CD4-positive, CD25-positive, alpha-beta regulatory T cell (primary cell): ENCODE measurements around the gene SLC2A10. TPM values are rescaled to one million over a fixed set of nuclear protein-coding genes. Genes with fewer than 3 reads are reported as not detected.
A peak's percentile ranks its signal among the peaks of the same experiment; 100 is the strongest.

ENCODE experiments used
- ATAC-seq, 2 donors: fragments of 150-1000 bp; cut with Tn5 transposase; one replicate each; pipeline ENCODE4 v1.10.0; 2021; ENCODE audit warnings: low read depth in 2 of 2, moderate number of reproducible peaks in 2 of 2, moderate library complexity in 1 of 2
- DNase-seq, 3 donors: peaks; one replicate each; pipeline versions ENCODE4 v3.0.0 to v3.0.0-alpha.2; 2012 to 2022; ENCODE audit warnings: mixed read lengths in 1 of 3
- H3K27ac ChIP-seq: one replicate; pipeline ENCODE4 v1.7.0; 2013; ENCODE audit warnings: mild to moderate bottlenecking, low read length; ENCODE audit not compliant: insufficient read depth, poor library complexity, severe bottlenecking
- H3K27me3 ChIP-seq: one replicate; pipeline ENCODE4 v1.7.0; 2013; ENCODE audit warnings: low read length; ENCODE audit not compliant: control insufficient read depth, insufficient read depth
- H3K36me3 ChIP-seq: one replicate; pipeline ENCODE4 v1.7.0; 2013; ENCODE audit warnings: mild to moderate bottlenecking, low read length, moderate library complexity; ENCODE audit not compliant: control insufficient read depth, insufficient read depth
- H3K4me1 ChIP-seq: 2 replicates; pipeline ENCODE4 v1.7.0; 2013; ENCODE audit warnings: mild to moderate bottlenecking, low read length; ENCODE audit not compliant: insufficient read depth, control insufficient read depth, poor library complexity, severe bottlenecking
- H3K4me3 ChIP-seq: one replicate; pipeline ENCODE4 v1.7.0; 2013; ENCODE audit warnings: low read depth, mild to moderate bottlenecking, low read length, moderate library complexity
- H3K9me3 ChIP-seq, 2 experiments: 1 replicate in 1 of 2; 2 replicates in 1 of 2; pipeline ENCODE4 v1.7.0; 2013; ENCODE audit warnings: low read length in 2 of 2, mild to moderate bottlenecking in 1 of 2, moderate library complexity in 1 of 2; ENCODE audit not compliant: control insufficient read depth in 2 of 2
- H3K27ac Mint-ChIP-seq, 3 donors: one replicate each; pipeline ENCODE4 v1.8.0; 2020 to 2022; ENCODE audit warnings: mild to moderate bottlenecking in 3 of 3, mixed read lengths in 3 of 3, moderate library complexity in 2 of 3
- H3K27me3 Mint-ChIP-seq: one replicate; pipeline ENCODE4 v1.8.0; 2022; ENCODE audit warnings: mild to moderate bottlenecking, mixed read lengths
- H3K36me3 Mint-ChIP-seq: one replicate; pipeline ENCODE4 v1.8.0; 2020; ENCODE audit warnings: mixed read lengths
- H3K4me1 Mint-ChIP-seq, 4 donors: one replicate each; pipeline ENCODE4 v1.8.0; 2020 to 2022; ENCODE audit warnings: mixed read lengths in 4 of 4, mild to moderate bottlenecking in 1 of 4
- H3K4me3 Mint-ChIP-seq, 4 donors: one replicate each; pipeline ENCODE4 v1.8.0; 2020 to 2022; ENCODE audit warnings: mild to moderate bottlenecking in 4 of 4, mixed read lengths in 4 of 4, moderate library complexity in 3 of 4
- H3K9me3 Mint-ChIP-seq, 7 donors: one replicate each; pipeline ENCODE4 v1.8.0; 2020 to 2022; ENCODE audit warnings: mixed read lengths in 7 of 7, mild to moderate bottlenecking in 3 of 7, moderate library complexity in 2 of 7
- polyA plus RNA-seq, 4 donors: library from polyadenylated mRNA; unstranded; fragments of 300-500 nt; fragmentation: Illumina TruSeq; gene quantifications; one replicate each; pipeline ENCODE4 v1.2.3, GENCODE V29; 2021
- total RNA-seq: library from RNA; stranded (reverse); gene quantifications from one replicate; pipeline ENCODE4 v1.2.3, GENCODE V29; 2022

Gene SLC2A10
- total RNA-seq (not detected), polyA plus RNA-seq (not detected)

- no peak for ATAC-seq
- H3K27ac Mint-ChIP-seq: no peak within 1 kb of the TSS
- DNase-seq: no peak
- H3K4me1 ChIP-seq: peaks cover 7% of the 10 kb centered on the region
- H3K27me3 Mint-ChIP-seq: peaks cover 64% of the 10 kb centered on the region
- no peaks in the 10 kb centered on the region for H3K36me3 ChIP-seq
- H3K9me3 ChIP-seq: peaks cover 0 to 11% of the 10 kb centered on the region in 2 experiments
- peaks cover 0 to 6% (median 4%) of the 10 kb centered on the region in 7 donors for H3K9me3 Mint-ChIP-seq
- H3K27me3 ChIP-seq: peaks cover 22% of the 10 kb centered on the region
- H3K4me3 Mint-ChIP-seq: peak within 1 kb of the TSS in 3 of 4 donors; percentile 44 to 70 (median 70)
- no peaks in the 10 kb centered on the region for H3K36me3 Mint-ChIP-seq
- no peak within 1 kb of the TSS for H3K27ac ChIP-seq
- H3K4me3 ChIP-seq: no peak within 1 kb of the TSS
- H3K4me1 Mint-ChIP-seq: peaks cover 0 to 13% (median 7%) of the 10 kb centered on the region in 4 donors
Measured at GRCh38 chr20:46709459-46710152, at the start of gene SLC2A10. SLC2A10 (plus strand) TSS chr20:46709649; CDS start chr20:46709737, 88 bp downstream.

- peaks cover 9% of the 10 kb centered on the region for H3K27me3 Mint-ChIP-seq
- no peak overlapping the region for H3K4me3 ChIP-seq
- ATAC-seq: no peak
- no peaks in the 10 kb centered on the region for H3K4me1 Mint-ChIP-seq
- H3K36me3 Mint-ChIP-seq: peaks cover 3% of the 10 kb centered on the region
- no peak overlapping the region for H3K27ac Mint-ChIP-seq
- peaks cover 0 to 3% of the 10 kb centered on the region in 2 experiments for H3K9me3 ChIP-seq
- H3K27ac ChIP-seq: no peak overlapping the region
- peaks cover 2% of the 10 kb centered on the region for H3K27me3 ChIP-seq
- no peak for DNase-seq
- H3K4me1 ChIP-seq: no peaks in the 10 kb centered on the region
- no peak overlapping the region for H3K4me3 Mint-ChIP-seq
- H3K9me3 Mint-ChIP-seq: peaks cover 0 to 2% (median 0%) of the 10 kb centered on the region in 7 donors
- H3K36me3 ChIP-seq: no peaks in the 10 kb centered on the region
Measured at GRCh38 chr20:46660487-46660886, 49.0 kb upstream of the SLC2A10 start.

GRCh38 chr20:46661659-46662058, 47.8 kb upstream of the SLC2A10 start:
- Mint-ChIP-seq H3K4me3 (no peak overlapping the region), H3K9me3 (peaks cover 0 to 2% (median 0%) of the 10 kb centered on the region in 7 donors), H3K36me3 (peaks cover 3% of the 10 kb centered on the region), H3K4me1 (no peaks in the 10 kb centered on the region), H3K27ac (no peak overlapping the region), H3K27me3 (peaks cover 9% of the 10 kb centered on the region)
- Histone ChIP-seq H3K4me1 (no peaks in the 10 kb centered on the region), H3K4me3 (no peak overlapping the region), H3K9me3 (peaks cover 0 to 3% of the 10 kb centered on the region in 2 experiments), H3K27me3 (peaks cover 2% of the 10 kb centered on the region), H3K27ac (no peak overlapping the region), H3K36me3 (no peaks in the 10 kb centered on the region)
- ATAC-seq: no peak
- no peak for DNase-seq

GRCh38 chr20:46663531-46663930, 45.9 kb upstream of the SLC2A10 start:
- peaks cover 0 to 3% of the 10 kb centered on the region in 2 experiments for H3K9me3 ChIP-seq
- no peak overlapping the region for H3K4me3 Mint-ChIP-seq
- no peak for DNase-seq
- H3K9me3 Mint-ChIP-seq: peaks cover 0 to 2% (median 0%) of the 10 kb centered on the region in 7 donors
- peaks cover 9% of the 10 kb centered on the region for H3K36me3 Mint-ChIP-seq
- H3K4me1 Mint-ChIP-seq: no peaks in the 10 kb centered on the region
- no peak overlapping the region for H3K27ac ChIP-seq
- ATAC-seq: no peak
- H3K27me3 ChIP-seq: peaks cover 2% of the 10 kb centered on the region
- H3K4me1 ChIP-seq: no peaks in the 10 kb centered on the region
- peaks cover 9% of the 10 kb centered on the region for H3K27me3 Mint-ChIP-seq
- no peaks in the 10 kb centered on the region for H3K36me3 ChIP-seq
- H3K27ac Mint-ChIP-seq: no peak overlapping the region
- no peak overlapping the region for H3K4me3 ChIP-seq

GRCh38 chr20:46665602-46666001, 43.8 kb upstream of the SLC2A10 start:
- no peak overlapping the region for H3K27ac Mint-ChIP-seq
- ATAC-seq (no peak), DNase-seq (no peak)
- H3K9me3 Mint-ChIP-seq: peaks cover 0 to 6% (median 3%) of the 10 kb centered on the region in 7 donors
- no peak overlapping the region for H3K4me3 Mint-ChIP-seq
- H3K36me3 Mint-ChIP-seq: peaks cover 16% of the 10 kb centered on the region
- no peak overlapping the region for H3K4me3 ChIP-seq
- no peaks in the 10 kb centered on the region for H3K36me3 ChIP-seq
- no peaks in the 10 kb centered on the region for H3K4me1 ChIP-seq
- peaks cover 0 to 5% of the 10 kb centered on the region in 2 experiments for H3K9me3 ChIP-seq
- H3K4me1 Mint-ChIP-seq: no peaks in the 10 kb centered on the region
- H3K27ac ChIP-seq: no peak overlapping the region
- H3K27me3 ChIP-seq: peaks cover 2% of the 10 kb centered on the region
- peaks cover 6% of the 10 kb centered on the region for H3K27me3 Mint-ChIP-seq

GRCh38 chr20:46666306-46666705, 43.1 kb upstream of the SLC2A10 start:
- no peaks in the 10 kb centered on the region for H3K36me3 ChIP-seq
- H3K4me1 ChIP-seq: no peaks in the 10 kb centered on the region
- peaks cover 0 to 12% of the 10 kb centered on the region in 2 experiments for H3K9me3 ChIP-seq
- Mint-ChIP-seq H3K4me1 (no peaks in the 10 kb centered on the region), H3K9me3 (peaks cover 0 to 10% (median 4%) of the 10 kb centered on the region in 7 donors), H3K27me3 (no peaks in the 10 kb centered on the region), H3K4me3 (no peak overlapping the region), H3K27ac (no peak overlapping the region), H3K36me3 (peaks cover 18% of the 10 kb centered on the region)
- no peak overlapping the region for H3K27ac ChIP-seq
- no peak overlapping the region for H3K4me3 ChIP-seq
- peaks cover 2% of the 10 kb centered on the region for H3K27me3 ChIP-seq
- no peak for ATAC-seq
- no peak for DNase-seq

GRCh38 chr20:46666818-46667515, 42.5 kb upstream of the SLC2A10 start:
- Histone ChIP-seq H3K4me1 (no peaks in the 10 kb centered on the region), H3K4me3 (no peak overlapping the region), H3K27ac (no peak overlapping the region), H3K27me3 (peaks cover 2% of the 10 kb centered on the region), H3K36me3 (no peaks in the 10 kb centered on the region), H3K9me3 (peaks cover 0 to 16% of the 10 kb centered on the region in 2 experiments)
- DNase-seq: no peak
- Mint-ChIP-seq H3K27ac (no peak overlapping the region), H3K27me3 (no peaks in the 10 kb centered on the region), H3K4me3 (no peak overlapping the region), H3K36me3 (peaks cover 18% of the 10 kb centered on the region), H3K9me3 (peaks cover 0 to 12% (median 4%) of the 10 kb centered on the region in 7 donors), H3K4me1 (no peaks in the 10 kb centered on the region)
- no peak for ATAC-seq
